NCI-H1694 treated with DMSO at 0.1 percent for 48 hours (cell line): ENCODE results near the gene IRF2.
"Not testable (repeated sequence)": the region's sequence is repeated elsewhere in the genome, so short reads cannot be mapped to it uniquely, and the experiment has no call there.

ENCODE experiments used
- DNase-seq: peaks from one replicate; lab custom pipeline; 2025; lab: John Stamatoyannopoulos, UW

The IRF2 gene

DNA sequence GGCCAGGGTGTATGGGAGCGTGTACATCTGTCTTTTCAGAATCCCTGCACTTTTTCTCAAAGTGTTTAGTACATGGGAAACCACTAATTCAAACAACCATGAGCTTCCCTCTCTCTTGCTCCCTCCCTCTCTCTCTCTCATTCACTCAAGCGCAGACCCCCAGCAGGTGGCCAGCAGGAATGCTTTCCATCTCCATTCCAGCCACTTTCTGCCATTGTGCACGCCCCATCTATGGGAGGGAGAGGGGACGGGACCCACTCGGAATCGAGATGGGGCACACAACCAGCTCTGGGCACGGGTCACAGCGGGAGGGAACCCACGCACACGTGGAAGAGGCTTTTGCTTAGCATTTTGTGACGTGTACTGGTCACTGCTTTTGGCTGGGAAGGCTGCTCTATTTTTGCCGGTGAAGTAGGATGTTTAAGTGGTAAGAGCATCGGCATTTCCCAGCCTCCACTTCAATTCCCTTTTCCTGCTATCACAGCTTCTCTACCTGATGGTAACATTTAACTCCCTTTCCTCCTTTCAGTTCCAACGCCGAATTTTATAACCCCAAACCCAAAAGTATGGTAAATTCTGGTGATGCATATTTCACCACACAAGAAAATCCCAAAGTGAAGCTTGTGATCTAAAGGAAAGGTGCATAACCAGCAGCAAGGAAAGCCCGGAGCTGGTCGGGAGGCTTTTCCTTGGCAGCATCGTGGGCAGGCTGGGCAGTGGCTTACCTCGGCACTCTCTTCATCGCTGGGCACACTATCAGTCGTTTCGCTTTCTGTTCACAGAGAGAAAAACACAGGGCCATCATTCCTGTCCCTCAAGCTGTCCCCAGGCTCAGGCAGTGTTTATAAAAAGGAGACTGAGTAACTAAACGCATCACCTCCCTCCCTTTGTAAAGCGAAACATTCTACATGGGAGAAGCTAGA lies 84.1 kb downstream of the IRF2 start:
- no peak for DNase-seq

DNA sequence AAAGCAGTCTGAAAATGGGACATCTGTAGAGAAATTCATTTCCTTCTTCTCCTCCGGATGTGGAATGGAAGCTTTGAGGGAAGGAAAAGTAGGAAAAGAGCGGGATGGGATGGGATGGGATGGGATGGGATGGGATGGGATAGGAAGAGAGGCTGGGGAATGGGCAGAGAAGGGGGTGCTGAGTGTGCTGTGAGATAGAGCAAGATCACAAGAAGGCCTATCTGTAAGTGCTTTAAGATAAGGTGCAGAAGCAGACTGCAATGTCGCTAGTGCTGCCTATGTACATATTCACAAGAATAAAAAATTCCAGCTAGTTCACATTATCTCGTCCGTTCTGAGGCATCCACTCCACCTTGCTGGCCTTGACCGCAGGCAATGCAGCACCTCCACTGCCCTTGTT lies 86.2 kb downstream of the IRF2 start:
- no peak for DNase-seq

DNA sequence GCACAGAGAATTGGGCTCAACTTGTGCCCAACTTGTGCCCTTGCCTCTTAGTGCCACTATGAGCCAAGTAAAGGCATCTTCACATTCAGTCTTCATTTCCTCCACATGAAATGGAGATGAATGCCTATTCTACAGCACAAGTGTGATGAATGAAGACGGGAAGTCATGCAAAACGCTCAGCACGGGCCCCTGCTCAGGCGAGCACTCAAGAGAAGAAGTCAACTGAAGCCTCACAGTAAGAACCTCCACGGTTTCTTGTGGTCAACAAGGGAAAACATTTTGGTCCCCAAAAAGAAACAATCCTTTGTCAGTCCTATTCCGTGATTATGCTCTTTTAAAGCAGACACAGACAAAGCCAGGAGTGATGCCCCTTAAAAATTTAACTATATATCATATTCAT lies 87.0 kb downstream of the IRF2 start:
- DNase-seq = no peak

DNA sequence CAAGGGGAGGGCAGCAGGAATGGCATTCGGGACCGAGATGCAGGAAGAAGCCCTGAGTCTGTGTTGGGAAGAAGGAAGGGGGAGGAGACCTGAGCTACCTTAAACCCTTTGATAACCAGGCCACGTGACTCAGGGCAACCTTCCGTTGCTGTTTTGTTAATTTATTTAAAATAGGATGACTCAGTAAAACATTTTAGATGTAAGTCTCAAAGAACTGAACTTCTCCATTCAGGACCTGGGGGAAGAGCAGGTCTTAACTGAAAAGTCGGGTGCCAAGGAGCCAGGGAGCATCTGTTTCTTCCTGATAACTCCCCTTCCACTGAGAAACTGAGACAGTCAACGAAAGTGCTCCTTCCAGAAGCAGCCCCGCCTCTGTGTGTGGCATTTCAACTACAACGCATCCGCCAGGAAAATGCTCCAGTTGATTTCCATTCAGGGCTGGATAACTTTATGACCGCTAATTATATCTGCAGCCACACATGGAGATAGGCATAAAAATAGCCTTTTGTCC lies 88.0 kb downstream of the IRF2 start:
- no peak for DNase-seq

DNA sequence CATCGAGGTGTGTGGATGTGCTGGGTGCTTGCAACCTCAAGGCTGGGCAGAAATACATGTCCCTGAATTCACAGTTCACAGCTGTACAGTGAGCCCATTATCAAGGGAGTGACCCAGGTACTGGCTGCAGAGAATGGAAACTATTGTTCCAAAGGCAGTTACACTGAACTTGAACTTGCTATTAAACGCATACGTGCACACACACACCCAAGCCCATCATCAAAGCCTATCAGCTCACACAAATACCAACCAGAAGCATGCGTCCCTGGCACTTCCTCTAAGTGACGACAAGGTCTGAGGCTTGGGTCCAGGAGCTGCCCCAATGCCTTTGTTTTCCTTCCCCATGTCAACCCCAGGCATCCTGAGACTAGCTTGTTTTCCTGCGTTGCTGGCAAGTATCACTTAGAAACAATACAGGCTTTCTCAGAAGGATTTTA lies 88.6 kb downstream of the IRF2 start:
- no peak for DNase-seq

DNA sequence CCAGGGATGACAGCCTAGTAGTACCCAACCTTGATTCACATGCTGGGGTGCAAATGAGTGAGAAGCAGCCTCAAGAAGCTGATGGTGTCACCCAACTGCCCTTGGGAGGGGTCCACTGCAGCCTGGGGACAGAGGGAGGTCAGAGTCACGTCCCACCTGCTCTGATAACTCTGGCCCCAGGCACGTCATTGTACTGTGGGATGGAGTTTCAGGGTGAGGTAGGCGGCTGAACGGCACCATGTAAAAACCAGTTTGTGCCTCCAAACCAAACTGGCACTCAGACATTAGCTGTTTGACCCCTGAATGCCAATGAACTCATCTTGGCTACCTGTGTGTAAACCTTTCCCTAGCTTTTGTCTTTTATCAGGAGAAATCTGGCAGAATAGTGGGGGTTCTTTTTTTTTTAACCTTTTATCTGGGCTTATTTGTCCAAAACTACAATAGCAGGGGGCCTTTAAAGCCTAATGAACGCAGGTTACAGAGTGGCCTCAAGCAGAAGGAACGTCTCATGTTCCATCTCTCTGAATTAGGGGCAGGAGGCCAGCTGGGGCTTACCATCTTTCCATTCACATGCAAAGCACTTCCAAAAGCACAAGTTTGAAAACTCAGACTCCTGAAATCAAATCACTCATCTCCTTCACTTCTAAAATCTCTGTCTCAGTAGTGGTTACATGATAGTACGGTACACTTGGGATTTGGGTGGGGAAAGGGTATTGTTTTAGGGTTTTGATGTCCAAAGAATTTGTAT lies 89.4 kb downstream of the IRF2 start:
- no peak for DNase-seq

DNA sequence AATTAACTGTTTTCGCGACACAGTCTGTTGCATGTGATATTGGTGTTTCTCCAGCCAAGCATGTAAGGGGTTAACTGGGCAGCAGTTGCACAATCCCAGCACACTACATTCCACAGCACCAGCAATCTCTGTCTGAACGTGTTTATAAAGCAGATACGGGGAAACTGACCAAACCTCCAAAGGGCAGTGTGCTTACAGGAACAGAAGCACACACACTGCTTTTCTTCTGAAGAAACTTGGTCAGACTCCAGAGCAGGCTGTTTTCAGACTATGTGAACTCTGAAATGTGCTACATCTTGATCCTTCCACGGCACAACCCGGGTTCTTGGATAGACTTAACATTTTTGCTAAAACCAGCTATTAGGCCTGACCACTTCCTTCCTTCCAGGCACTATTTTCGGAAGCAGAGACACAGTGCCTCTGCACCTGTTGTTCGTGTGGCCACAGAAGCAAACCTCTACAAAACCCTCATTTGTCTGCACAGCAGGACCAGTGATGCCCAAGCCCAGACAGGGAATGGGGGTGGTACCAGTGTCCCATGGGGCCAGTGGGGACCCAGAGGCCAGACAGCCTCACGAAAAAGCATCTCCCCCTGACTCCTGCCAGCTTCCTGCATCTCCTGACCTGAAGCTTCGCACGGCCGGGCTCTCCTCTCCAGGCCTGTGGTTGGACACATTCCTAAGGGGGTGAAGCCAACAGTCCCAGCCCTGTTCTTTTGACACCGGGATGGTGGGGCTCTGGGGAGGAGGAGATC lies 90.1 kb downstream of the IRF2 start:
- no peak for DNase-seq

DNA sequence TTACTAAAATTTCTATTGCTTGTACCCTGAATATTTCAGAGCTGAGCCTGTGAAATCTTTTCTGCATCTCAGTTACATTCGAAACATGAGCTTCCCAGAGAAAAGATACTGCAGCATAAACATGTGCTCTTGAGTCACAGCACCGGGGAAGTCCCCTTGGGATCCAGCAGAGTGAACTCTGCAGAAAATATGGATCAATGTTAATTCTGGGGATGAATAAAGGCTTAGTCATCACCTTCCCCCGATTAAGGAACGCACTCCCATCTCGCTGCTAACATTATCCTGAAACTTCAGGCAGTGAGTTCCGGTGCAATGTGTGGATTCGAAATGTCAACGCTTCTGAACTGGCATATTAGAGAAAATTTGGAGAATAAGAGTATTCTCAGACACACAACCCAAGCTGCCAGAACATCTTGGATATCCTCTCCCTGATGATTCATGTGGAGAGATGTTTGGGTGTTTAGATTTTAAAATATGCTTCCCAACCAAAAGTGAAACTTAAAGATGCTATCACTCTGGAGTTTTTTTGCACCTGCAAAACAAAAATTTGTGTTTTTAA lies 90.8 kb downstream of the IRF2 start:
- DNase-seq = no peak

DNA sequence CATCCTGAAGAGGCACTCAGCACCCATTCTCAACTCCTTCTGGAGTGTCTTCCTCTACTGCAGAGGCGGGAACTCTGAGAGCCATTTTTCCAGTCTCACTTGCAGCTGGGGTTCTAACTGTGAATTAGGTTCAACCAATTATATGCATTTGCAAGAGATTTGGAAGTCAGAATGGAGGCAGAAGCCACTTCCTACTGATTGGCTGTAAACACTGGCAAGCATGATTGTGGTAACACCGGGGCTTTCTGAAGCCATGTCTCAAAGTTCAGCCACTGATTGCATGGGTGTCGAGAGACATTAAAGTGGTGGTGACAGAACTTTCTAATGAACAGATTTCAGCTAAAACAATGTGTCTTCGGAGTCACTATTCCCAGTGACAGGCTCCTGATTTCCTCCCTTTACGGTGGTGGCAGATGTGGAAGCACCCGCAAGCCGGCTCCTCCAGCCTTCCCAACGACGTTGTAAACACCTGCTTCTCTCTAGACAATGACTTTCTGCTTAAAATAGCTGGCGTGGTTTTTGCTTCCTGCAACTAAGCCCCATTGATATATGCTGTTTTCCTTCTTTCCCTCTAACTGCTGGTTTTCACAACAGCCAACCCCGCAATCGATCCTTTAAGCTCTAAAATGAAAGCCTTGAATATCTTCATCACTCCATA lies 92.0 kb downstream of the IRF2 start:
- DNase-seq = no peak

DNA sequence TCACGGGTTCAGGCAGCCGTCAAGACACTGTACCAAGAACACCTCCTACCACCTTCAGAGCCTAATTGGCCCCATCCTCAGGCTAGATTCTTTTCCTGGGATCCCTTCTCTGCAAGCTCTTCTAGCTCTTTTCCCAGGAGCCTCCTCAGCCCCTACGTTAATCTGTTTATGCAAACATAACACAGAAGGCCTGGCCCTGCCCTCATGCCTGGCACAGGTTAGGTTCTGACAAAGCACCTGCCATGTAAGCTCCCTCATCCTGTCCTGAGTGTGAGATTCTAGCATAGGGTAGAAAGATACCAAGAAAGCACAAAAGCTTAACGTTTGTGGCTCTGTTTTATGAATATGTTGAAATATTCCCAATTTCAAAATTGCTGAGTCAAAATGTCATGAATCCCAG lies 93.6 kb downstream of the IRF2 start:
- DNase-seq = no peak

DNA sequence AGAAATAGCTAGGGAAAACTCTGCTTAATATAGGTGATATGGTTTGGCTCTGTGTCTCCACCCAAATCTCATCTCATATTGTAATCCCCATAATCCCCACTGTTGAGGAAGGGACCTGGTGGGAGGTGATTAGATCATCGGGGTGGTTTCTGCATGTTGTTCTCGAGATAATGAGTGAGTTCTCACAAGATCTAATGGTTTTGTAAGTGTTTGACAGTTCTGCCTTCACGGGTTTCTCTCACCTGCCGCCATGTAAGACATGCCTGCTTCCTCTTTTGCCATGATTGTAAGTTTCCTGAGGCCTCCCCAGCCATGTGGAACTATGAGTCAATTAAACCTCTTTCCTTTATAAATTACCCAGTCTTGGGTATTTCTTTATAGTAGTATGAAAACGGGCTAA lies 94.1 kb downstream of the IRF2 start:
- DNase-seq = not testable (repeated sequence)

DNA sequence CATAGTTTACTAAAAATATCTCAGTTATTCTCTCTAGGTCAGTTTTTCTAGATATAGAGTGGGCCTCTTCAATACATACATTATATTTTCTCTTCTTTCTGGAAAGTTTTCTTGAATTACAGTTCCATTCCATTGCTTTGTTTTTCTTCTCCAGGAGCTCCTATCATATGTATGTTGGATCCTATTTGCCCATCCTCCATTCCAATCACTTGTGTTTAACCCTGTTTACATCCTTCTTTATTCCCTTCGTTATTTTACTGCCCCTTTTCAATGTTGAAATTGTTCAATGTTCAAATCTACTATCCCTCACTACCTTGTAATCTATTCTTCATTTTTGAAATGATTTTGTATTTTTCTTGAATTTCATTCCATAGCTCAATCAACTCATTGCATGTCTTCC lies 97.4 kb downstream of the IRF2 start:
- no peak for DNase-seq

DNA sequence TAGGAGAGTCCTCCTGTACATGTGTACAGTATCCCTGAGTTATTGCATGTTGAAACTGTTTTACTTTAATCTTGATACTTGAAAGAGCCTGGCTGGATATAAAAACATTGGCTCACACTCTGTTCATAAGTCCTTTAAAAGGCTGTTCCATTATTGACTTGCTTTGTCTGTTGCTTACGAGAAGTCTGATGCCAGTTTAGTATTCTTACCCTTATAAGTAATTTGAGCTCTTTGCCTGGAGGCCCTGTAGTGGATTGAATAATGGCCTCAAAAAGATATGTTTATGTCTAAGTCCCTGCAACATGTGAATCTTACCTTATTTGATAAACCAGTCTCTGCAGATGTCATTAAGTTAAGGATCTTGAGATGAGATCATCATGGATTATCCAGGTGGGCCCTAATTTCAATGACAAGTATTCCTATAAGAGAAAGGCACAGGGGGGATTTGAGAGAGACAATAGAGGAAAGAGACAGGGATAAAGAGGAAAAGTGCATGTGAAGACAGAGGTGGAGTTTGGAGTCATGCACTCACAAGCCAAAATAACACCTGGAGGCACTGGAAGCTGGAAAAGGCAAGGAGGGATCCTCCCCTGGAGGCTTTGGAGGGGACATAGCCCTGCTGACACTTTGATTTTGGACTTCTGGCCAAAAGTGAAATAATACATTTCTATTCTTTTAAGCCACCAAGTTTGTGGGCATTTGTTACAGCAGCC lies 98.1 kb downstream of the IRF2 start:
- DNase-seq = no peak

DNA sequence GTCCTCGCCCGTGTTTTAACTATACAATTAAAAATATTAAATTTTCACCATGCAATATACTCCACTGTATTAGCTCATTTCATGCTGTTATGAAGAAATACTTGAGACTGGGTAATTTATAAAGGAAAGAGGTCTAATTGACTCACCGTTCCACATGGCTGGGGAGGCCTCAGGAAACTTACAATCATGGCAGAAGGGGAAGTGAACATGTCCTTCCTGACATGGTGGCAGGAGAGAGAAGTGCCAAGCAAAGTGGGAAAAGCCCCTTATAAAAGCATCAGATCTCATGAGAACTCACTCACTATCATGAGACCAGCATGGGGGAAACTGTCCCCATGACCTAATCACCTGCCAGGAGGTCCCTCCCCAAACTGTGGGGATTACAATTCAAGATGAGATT lies 98.7 kb downstream of the IRF2 start:
- DNase-seq = not testable (repeated sequence)

DNA sequence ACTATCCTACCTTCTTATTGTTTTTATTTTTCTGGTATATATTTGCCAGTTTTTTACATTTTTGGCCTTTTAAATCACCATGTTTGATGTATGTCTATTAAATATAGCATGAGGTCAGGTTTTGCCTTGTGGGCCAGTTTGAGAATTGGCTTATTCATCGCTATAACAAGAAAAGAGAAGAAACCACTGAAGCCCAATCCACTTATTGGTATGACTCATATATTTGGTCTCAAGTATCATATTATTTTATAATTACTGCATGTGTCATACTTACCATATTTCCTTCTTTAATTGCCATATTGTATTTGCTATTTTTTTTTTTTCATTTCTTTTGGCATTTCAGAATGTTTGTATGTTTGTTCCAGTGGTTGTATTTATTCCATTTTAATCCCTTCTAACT lies 99.3 kb downstream of the IRF2 start:
- no peak for DNase-seq

DNA sequence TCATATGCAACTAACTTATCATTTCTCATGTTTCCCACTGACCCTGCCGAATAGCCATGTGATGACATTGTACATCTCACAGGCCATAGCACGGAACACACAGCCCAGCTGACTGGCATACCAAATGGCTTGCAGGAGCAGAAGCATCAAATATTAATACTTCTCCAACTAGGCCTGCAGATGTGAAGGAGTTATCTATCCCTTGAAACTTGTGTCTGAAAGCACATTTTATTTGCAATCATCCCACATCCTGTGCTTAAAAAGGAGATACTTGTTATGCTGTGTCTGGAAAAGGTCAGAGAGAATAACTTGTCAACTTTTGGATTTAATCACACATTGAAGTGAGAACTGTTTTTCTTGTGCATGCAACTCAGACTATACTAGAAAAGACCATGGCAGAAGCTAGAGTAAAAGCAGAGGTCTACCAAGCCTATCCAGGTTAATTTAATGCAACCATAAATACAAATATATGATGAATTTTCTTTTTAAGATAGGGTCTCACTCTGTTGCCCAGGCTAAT lies 100.4 kb downstream of the IRF2 start:
- no peak for DNase-seq

DNA sequence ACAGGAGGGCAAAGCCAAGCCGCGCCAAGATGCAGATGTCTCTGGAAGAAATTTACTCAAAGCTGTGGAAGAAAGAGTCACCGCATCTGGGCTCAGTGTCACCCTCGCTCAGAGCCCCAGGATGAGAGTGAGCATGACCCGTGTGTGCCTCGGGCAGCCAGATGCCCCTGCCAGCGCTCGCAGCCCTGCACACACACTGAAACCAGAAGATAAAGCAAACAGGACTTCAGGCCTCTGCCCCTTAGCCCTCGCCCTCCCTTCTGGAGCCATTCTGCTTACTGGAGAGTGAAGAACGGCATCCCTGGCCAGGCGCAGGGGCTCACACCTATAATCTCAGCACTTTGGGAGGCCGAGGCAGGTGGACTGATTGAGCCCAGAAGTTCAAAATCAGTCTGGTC lies 103.0 kb downstream of the IRF2 start:
- DNase-seq = no peak

DNA sequence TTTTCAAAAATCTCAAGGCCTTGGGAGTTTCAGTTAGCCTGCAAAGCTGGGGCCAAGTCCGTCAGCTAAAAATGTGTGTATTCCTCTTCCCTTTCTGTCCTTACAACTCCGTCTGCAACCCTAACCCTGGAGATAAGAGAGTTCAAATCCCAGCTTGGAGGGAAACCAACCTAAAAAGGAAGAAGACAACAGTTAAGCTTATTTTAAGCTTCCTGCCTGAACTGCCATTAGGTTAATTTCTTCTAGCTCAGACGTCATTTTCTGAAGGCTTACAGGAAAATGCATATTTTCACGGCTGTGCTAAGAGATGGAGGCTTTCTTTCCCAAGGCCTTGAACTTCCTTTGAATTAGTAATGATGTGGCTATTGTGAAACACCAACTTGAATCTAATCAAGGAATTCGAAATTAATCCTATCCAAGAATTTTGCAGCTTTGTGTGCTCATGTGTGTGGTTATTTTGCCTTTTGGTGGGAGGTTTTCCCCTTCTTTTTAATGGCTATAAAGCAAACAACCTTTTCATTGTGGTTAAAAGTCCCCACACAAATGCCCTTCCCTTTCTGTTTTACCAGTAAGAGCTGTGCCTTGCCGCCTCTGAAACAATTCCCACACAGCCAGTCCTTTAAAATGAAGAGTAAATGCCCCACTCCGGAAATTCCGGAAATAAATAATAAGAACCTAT lies 103.5 kb downstream of the IRF2 start:
- DNase-seq = no peak

DNA sequence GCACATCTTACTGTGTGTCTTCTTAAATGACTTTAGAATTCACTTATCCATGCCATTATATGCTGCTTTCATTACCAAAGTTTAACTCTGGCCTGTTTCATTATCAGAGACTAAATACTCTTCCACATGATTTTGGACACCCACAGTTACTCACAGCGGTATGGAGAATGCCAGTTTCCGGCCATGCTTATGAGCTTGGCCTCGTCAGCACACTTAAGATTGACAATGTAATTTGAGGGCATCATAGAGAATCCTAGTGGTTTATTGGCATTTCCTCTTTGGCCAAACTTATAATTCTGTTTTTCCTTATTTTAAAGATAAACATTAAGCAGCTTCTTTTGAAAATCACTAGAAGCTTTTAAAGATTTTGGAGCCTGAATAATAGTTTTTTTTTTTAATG lies 104.5 kb downstream of the IRF2 start:
- DNase-seq = no peak

DNA sequence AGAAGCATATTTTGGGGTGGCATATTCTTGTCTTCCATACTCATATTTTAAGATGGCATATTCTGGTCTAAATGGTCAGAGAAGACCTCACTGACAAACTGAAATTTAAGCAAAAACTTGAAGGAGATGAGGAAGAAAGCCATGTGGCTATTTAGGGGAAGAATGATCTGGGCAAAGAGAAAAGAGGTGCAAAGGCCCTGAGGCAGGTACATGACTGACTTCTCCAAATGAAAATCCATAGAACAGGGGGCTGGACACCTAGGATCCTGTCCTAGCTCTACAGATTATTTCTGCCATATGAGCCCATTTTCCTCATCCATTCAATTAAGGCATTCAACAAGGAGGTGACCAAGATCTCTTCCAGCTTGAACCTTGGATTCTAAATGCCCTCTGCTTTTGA lies 105.6 kb downstream of the IRF2 start:
- no peak for DNase-seq
